Activated CD4-positive, alpha-beta T cell treated with anti-CD3 and anti-CD28 coated beads for 24 hours (primary cell): ENCODE data around the gene PRKG1.

Experiments
- DNase-seq, 2 donors: peaks; one replicate each; pipeline ENCODE4 v3.0.0-alpha.2; 2020; ENCODE audit warnings: low read depth in 2 of 2

Gene PRKG1

GRCh38 chr10:52314822-52315552, 1240.7 kb downstream of the PRKG1 start:
- no peak for DNase-seq

GRCh38 chr10:52316001-52316400, 1241.7 kb downstream of the PRKG1 start:
- DNase-seq = no peak

GRCh38 chr10:52316500-52316899, 1242.2 kb downstream of the PRKG1 start:
- no peak for DNase-seq

GRCh38 chr10:52318136-52318701, 1243.9 kb downstream of the PRKG1 start:
- no peak for DNase-seq

GRCh38 chr10:52318822-52319464, 1244.7 kb downstream of the PRKG1 start:
- DNase-seq = no peak

GRCh38 chr10:52319926-52320325, 1245.6 kb downstream of the PRKG1 start:
- DNase-seq = no peak

GRCh38 chr10:52322323-52322722, 1248.0 kb downstream of the PRKG1 start:
- DNase-seq = no peak

GRCh38 chr10:52322936-52323335, 1248.6 kb downstream of the PRKG1 start:
- DNase-seq = no peak

GRCh38 chr10:52326382-52326781, 1252.1 kb downstream of the PRKG1 start:
- no peak for DNase-seq

- DNase-seq = no peak
Observed at GRCh38 chr10:52331638-52332364, 1257.5 kb downstream of the PRKG1 start.

GRCh38 chr10:52332815-52333214, 1258.5 kb downstream of the PRKG1 start:
- no peak for DNase-seq

GRCh38 chr10:52334595-52334994, 1260.3 kb downstream of the PRKG1 start:
- DNase-seq = no peak

- DNase-seq = no peak
Observed at GRCh38 chr10:52335665-52336064, 1261.4 kb downstream of the PRKG1 start.

GRCh38 chr10:52337225-52337624, 1262.9 kb downstream of the PRKG1 start:
- no peak for DNase-seq

- no peak for DNase-seq
Observed at GRCh38 chr10:52343439-52343838, 1269.2 kb downstream of the PRKG1 start.

- DNase-seq = no peak
Observed at GRCh38 chr10:52346394-52347326, 1272.4 kb downstream of the PRKG1 start.

GRCh38 chr10:52347327-52347667, 1273.0 kb downstream of the PRKG1 start:
- DNase-seq = no peak
